BE2C (cell line): ENCODE data around the gene LGI1.

Experiments used
- DNase-seq: peaks from one replicate; pipeline ENCODE4 v3.0.0-alpha.2; 2020
- H3K27me3 ChIP-seq: fragments of 250-450 bp; sonication (Bioruptor Pico); 2 replicates; pipeline ENCODE4 v1.5.1; 2020; ENCODE audit warnings: mild to moderate bottlenecking
- H3K36me3 ChIP-seq: fragments of 250-450 bp; sonication (Bioruptor Pico); 2 replicates; pipeline ENCODE4 v1.5.1; 2020; ENCODE audit warnings: mild to moderate bottlenecking
- H3K4me1 ChIP-seq: fragments of 250-450 bp; sonication (Bioruptor Pico); 2 replicates; pipeline ENCODE4 v1.5.1; 2020
- H3K4me3 ChIP-seq: 2 replicates; pipeline ENCODE4 v1.5.1; 2011; ENCODE audit warnings: low read depth, low read length
- H3K9me3 ChIP-seq: fragments of 250-450 bp; sonication (Bioruptor Pico); 2 replicates; pipeline ENCODE4 v1.5.1; 2020
- CTCF ChIP-seq: IDR thresholded peaks from 2 replicates; pipeline ENCODE4 v1.5.1; 2012; ENCODE audit warnings: mild to moderate bottlenecking, low read depth, low read length

LGI1 gene

GRCh38 chr10:93718937-93719725 lies 38.6 kb upstream of the LGI1 start:
- Histone ChIP-seq H3K36me3 (no peaks in the 10 kb centered on the region), H3K4me1 (no peaks in the 10 kb centered on the region), H3K27me3 (no peaks in the 10 kb centered on the region), H3K4me3 (no peak overlapping the region), H3K9me3 (no peaks in the 10 kb centered on the region)
- no peak for TF ChIP-seq CTCF
- DNase-seq = peak; percentile 12

- Histone ChIP-seq H3K4me3 (no peak overlapping the region), H3K36me3 (no peaks in the 10 kb centered on the region), H3K27me3 (no peaks in the 10 kb centered on the region), H3K9me3 (no peaks in the 10 kb centered on the region), H3K4me1 (no peaks in the 10 kb centered on the region)
- no peak for TF ChIP-seq CTCF
- no peak for DNase-seq
Measured at GRCh38 chr10:93719901-93720300, 37.8 kb upstream of the LGI1 start.

GRCh38 chr10:93722550-93722949 lies 35.2 kb upstream of the LGI1 start:
- Histone ChIP-seq H3K36me3 (no peaks in the 10 kb centered on the region), H3K27me3 (no peaks in the 10 kb centered on the region), H3K4me3 (no peak overlapping the region), H3K4me1 (no peaks in the 10 kb centered on the region), H3K9me3 (no peaks in the 10 kb centered on the region)
- no peak for DNase-seq
- TF ChIP-seq CTCF = no peak

- Histone ChIP-seq H3K4me1 (no peaks in the 10 kb centered on the region), H3K9me3 (no peaks in the 10 kb centered on the region), H3K36me3 (no peaks in the 10 kb centered on the region), H3K4me3 (no peak overlapping the region), H3K27me3 (no peaks in the 10 kb centered on the region)
- DNase-seq = no peak
- no peak for TF ChIP-seq CTCF
Measured at GRCh38 chr10:93723153-93723552, 34.6 kb upstream of the LGI1 start.

- no peaks in the 10 kb centered on the region for H3K36me3 ChIP-seq
- TF ChIP-seq CTCF = no peak
- no peaks in the 10 kb centered on the region for H3K4me1 ChIP-seq
- no peak for DNase-seq
- no peak overlapping the region for H3K4me3 ChIP-seq
- H3K9me3 ChIP-seq = no peaks in the 10 kb centered on the region
- no peaks in the 10 kb centered on the region for H3K27me3 ChIP-seq
Measured at GRCh38 chr10:93726024-93726423, 31.7 kb upstream of the LGI1 start.

GRCh38 chr10:93741367-93741766 lies 16.4 kb upstream of the LGI1 start:
- Histone ChIP-seq H3K27me3 (no peaks in the 10 kb centered on the region), H3K9me3 (no peaks in the 10 kb centered on the region), H3K36me3 (no peaks in the 10 kb centered on the region), H3K4me3 (no peak overlapping the region), H3K4me1 (no peaks in the 10 kb centered on the region)
- no peak for DNase-seq
- TF ChIP-seq CTCF = no peak
